Measurements from ENCODE around the gene IL4. TPM values are rescaled to one million over a fixed set of nuclear protein-coding genes. Genes with fewer than 3 reads are reported as not detected.

Gene IL4
- total RNA-seq, 1 donor from 2014 or later: not detected

DNA sequence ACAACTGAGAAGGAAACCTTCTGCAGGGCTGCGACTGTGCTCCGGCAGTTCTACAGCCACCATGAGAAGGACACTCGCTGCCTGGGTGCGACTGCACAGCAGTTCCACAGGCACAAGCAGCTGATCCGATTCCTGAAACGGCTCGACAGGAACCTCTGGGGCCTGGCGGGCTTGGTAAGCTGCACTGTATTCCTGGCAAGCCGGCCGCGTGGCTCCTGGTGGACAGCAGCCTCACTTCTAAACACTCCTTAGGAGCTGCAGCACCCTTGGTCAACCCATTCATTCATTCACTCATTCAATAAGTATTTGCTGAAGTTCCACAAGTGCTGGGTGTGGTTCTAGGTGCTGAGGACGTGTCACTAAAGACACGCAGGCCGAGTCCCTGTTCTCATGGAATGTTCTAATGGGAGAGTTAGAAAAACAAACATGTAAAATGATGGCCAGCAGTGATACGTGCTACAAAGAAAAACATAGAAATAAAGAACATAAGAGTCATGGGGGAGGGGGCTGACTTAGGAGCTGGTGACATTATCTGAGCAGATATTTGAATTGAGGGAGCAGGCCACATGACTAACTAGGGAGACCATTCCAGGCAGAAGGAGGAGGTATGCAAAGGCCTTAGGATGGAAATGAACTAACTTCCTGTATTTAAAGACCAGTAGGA is 6.1 kb downstream of the IL4 start:
- Histone ChIP-seq H3K9ac (ENCODE audit: low read length) (no peak overlapping the region), H3K4me3 (ENCODE audit: insufficient read depth, low read depth, low read length) (no peak overlapping the region), H3K79me2 (ENCODE audit: insufficient read depth, low read length) (no peaks in the 10 kb centered on the region), H3K36me3 (ENCODE audit: insufficient read depth, low read length) (no peaks in the 10 kb centered on the region), H3K4me1 (ENCODE audit: insufficient read depth, low read length) (peaks cover 21% of the 10 kb centered on the region), H4K20me1 (ENCODE audit: insufficient read depth, low read length) (no peaks in the 10 kb centered on the region), H3K9me3 (ENCODE audit: insufficient read depth, low read depth, low read length) (no peaks in the 10 kb centered on the region), H3K4me2 (ENCODE audit: low read length) (no peak overlapping the region), H2AFZ (ENCODE audit: low read depth, low read length) (no peak overlapping the region), H3K27ac (ENCODE audit: low read depth, low read length) (no peak overlapping the region), H3K27me3 (ENCODE audit: insufficient read depth, low read length) (no peaks in the 10 kb centered on the region)
- peaks cover 29% of the 10 kb centered on the region for H3K4me1 Mint-ChIP-seq (ENCODE audit: low read depth, unreplicated experiment)
- no peaks in the 10 kb centered on the region for H3K27me3 Mint-ChIP-seq (ENCODE audit: low read depth, unreplicated experiment)
- no peak overlapping the region for H3K4me3 Mint-ChIP-seq (ENCODE audit: unreplicated experiment)
- FAIRE-seq (no peak), DNase-seq (ENCODE audit: low read depth) (no peak)
- peaks cover 5% of the 10 kb centered on the region for H3K36me3 Mint-ChIP-seq (ENCODE audit: low read depth, unreplicated experiment)
- peaks cover 4% of the 10 kb centered on the region for H3K9me3 Mint-ChIP-seq (ENCODE audit: unreplicated experiment)
- no peak overlapping the region for H3K27ac Mint-ChIP-seq (ENCODE audit: unreplicated experiment)
- no peak for TF ChIP-seq EZH2 (IDR thresholded peaks at IDR 0.05; ENCODE audit: insufficient read depth, low read length)
- TF ChIP-seq, protein P1, sequence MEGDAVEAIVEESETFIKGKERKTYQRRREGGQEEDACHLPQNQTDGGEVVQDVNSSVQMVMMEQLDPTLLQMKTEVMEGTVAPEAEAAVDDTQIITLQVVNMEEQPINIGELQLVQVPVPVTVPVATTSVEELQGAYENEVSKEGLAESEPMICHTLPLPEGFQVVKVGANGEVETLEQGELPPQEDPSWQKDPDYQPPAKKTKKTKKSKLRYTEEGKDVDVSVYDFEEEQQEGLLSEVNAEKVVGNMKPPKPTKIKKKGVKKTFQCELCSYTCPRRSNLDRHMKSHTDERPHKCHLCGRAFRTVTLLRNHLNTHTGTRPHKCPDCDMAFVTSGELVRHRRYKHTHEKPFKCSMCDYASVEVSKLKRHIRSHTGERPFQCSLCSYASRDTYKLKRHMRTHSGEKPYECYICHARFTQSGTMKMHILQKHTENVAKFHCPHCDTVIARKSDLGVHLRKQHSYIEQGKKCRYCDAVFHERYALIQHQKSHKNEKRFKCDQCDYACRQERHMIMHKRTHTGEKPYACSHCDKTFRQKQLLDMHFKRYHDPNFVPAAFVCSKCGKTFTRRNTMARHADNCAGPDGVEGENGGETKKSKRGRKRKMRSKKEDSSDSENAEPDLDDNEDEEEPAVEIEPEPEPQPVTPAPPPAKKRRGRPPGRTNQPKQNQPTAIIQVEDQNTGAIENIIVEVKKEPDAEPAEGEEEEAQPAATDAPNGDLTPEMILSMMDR (IDR thresholded peaks at IDR 0.05; ENCODE audit: insufficient read depth, low read depth, low read length): no peak

GRCh38 chr5:132680780-132681475 is 7.1 kb downstream of the IL4 start:
- H3K36me3 ChIP-seq (ENCODE audit: insufficient read depth, low read length): no peaks in the 10 kb centered on the region
- DNase-seq (ENCODE audit: low read depth) (no peak), FAIRE-seq (no peak)
- no peak overlapping the region for H3K27ac ChIP-seq (ENCODE audit: low read depth, low read length)
- H4K20me1 ChIP-seq (ENCODE audit: insufficient read depth, low read length): no peaks in the 10 kb centered on the region
- no peaks in the 10 kb centered on the region for H3K27me3 ChIP-seq (ENCODE audit: insufficient read depth, low read length)
- no peaks in the 10 kb centered on the region for H3K9me3 ChIP-seq (ENCODE audit: insufficient read depth, low read depth, low read length)
- TF ChIP-seq EZH2 (IDR thresholded peaks at IDR 0.05; ENCODE audit: insufficient read depth, low read length): no peak
- TF ChIP-seq, protein P1 (IDR thresholded peaks at IDR 0.05; ENCODE audit: insufficient read depth, low read depth, low read length): no peak
- Mint-ChIP-seq H3K9me3 (ENCODE audit: unreplicated experiment) (peaks cover 4% of the 10 kb centered on the region), H3K27ac (ENCODE audit: unreplicated experiment) (no peak overlapping the region), H3K36me3 (ENCODE audit: low read depth, unreplicated experiment) (peaks cover 5% of the 10 kb centered on the region), H3K4me3 (ENCODE audit: unreplicated experiment) (no peak overlapping the region), H3K27me3 (ENCODE audit: low read depth, unreplicated experiment) (no peaks in the 10 kb centered on the region), H3K4me1 (ENCODE audit: low read depth, unreplicated experiment) (peaks cover 24% of the 10 kb centered on the region)
- no peak overlapping the region for H3K4me3 ChIP-seq (ENCODE audit: insufficient read depth, low read depth, low read length)
- H3K4me2 ChIP-seq (ENCODE audit: low read length): no peak overlapping the region
- peaks cover 13% of the 10 kb centered on the region for H3K4me1 ChIP-seq (ENCODE audit: insufficient read depth, low read length)
- no peak overlapping the region for H2AFZ ChIP-seq (ENCODE audit: low read depth, low read length)
- H3K79me2 ChIP-seq (ENCODE audit: insufficient read depth, low read length): no peaks in the 10 kb centered on the region
- H3K9ac ChIP-seq (ENCODE audit: low read length): no peak overlapping the region

DNA sequence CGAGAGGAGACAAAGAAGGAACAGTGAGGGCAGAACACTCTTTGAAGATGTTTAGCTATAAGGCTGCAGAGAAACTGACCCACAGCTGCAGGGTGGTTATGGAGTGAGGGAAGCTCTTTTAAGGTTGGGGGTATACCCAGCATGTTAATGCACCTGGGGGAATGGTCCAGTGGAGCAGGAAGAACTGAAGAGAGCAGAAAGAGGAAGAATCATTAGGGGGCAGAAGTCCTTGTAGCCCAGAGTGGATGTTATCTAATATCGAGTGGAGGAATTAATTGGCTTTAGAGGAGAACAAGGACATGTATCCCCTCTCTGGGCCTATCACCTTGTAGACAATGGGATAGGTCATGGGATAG is 7.7 kb downstream of the IL4 start:
- Mint-ChIP-seq H3K27me3 (ENCODE audit: low read depth, unreplicated experiment) (no peaks in the 10 kb centered on the region), H3K9me3 (ENCODE audit: unreplicated experiment) (peaks cover 4% of the 10 kb centered on the region), H3K27ac (ENCODE audit: unreplicated experiment) (no peak overlapping the region), H3K4me1 (ENCODE audit: low read depth, unreplicated experiment) (peaks cover 23% of the 10 kb centered on the region), H3K4me3 (ENCODE audit: unreplicated experiment) (no peak overlapping the region), H3K36me3 (ENCODE audit: low read depth, unreplicated experiment) (peaks cover 5% of the 10 kb centered on the region)
- H3K27me3 ChIP-seq (ENCODE audit: insufficient read depth, low read length): no peaks in the 10 kb centered on the region
- no peak overlapping the region for H3K9ac ChIP-seq (ENCODE audit: low read length)
- H4K20me1 ChIP-seq (ENCODE audit: insufficient read depth, low read length): no peaks in the 10 kb centered on the region
- FAIRE-seq (no peak), DNase-seq (ENCODE audit: low read depth) (no peak)
- H3K4me3 ChIP-seq (ENCODE audit: insufficient read depth, low read depth, low read length): no peak overlapping the region
- peaks cover 13% of the 10 kb centered on the region for H3K4me1 ChIP-seq (ENCODE audit: insufficient read depth, low read length)
- no peaks in the 10 kb centered on the region for H3K79me2 ChIP-seq (ENCODE audit: insufficient read depth, low read length)
- no peak overlapping the region for H2AFZ ChIP-seq (ENCODE audit: low read depth, low read length)
- H3K36me3 ChIP-seq (ENCODE audit: insufficient read depth, low read length): no peaks in the 10 kb centered on the region
- no peaks in the 10 kb centered on the region for H3K9me3 ChIP-seq (ENCODE audit: insufficient read depth, low read depth, low read length)
- no peak overlapping the region for H3K27ac ChIP-seq (ENCODE audit: low read depth, low read length)
- no peak for TF ChIP-seq EZH2 (IDR thresholded peaks at IDR 0.05; ENCODE audit: insufficient read depth, low read length)
- TF ChIP-seq, protein P1 (IDR thresholded peaks at IDR 0.05; ENCODE audit: insufficient read depth, low read depth, low read length): no peak
- no peak overlapping the region for H3K4me2 ChIP-seq (ENCODE audit: low read length)
